Superior temporal gyrus (tissue), 1 donor: ENCODE measurements around the gene CETP.

Source experiments
- DNase-seq: peaks from one replicate; pipeline ENCODE4 v3.0.0-alpha.2; 2016; ENCODE audit errors: extremely low spot score

The CETP gene

GRCh38 chr16:56961851-56962281 is at the start of gene CETP:
TSS of gene CETP (plus strand) at chr16:56961950. CDS start at chr16:56961980, 30 bp downstream.
- DNase-seq: no peak

- no peak for DNase-seq
These were observed 48.7 kb upstream of the CETP start for GRCh38 chr16:56912746-56913708.

GRCh38 chr16:56914896-56915295 is 46.9 kb upstream of the CETP start:
- DNase-seq: no peak

GRCh38 chr16:56915336-56916119 is 46.2 kb upstream of the CETP start:
- DNase-seq: no peak

GRCh38 chr16:56916571-56917403 is 45.0 kb upstream of the CETP start:
- no peak for DNase-seq

- DNase-seq: no peak
These were observed 43.2 kb upstream of the CETP start for GRCh38 chr16:56918467-56919012.

GRCh38 chr16:56919099-56919800 is 42.5 kb upstream of the CETP start:
- no peak for DNase-seq

GRCh38 chr16:56921571-56921970 is 40.2 kb upstream of the CETP start:
- no peak for DNase-seq

GRCh38 chr16:56923481-56924091 is 38.2 kb upstream of the CETP start:
- DNase-seq: no peak

GRCh38 chr16:56927471-56927870 is 34.3 kb upstream of the CETP start:
- no peak for DNase-seq

- no peak for DNase-seq
These were observed 32.1 kb upstream of the CETP start for GRCh38 chr16:56929639-56930038.

- no peak for DNase-seq
These were observed 31.1 kb upstream of the CETP start for GRCh38 chr16:56930486-56931270.

GRCh38 chr16:56931271-56931891 is 30.4 kb upstream of the CETP start:
- no peak for DNase-seq

- DNase-seq: peak; percentile 99
These were observed 29.6 kb upstream of the CETP start, which contains the start of gene HERPUD1 for GRCh38 chr16:56931892-56932720. TSS of gene HERPUD1 (plus strand) at chr16:56932142. CDS start at chr16:56932245, 103 bp downstream.

- DNase-seq: peak; percentile 87
These were observed 28.8 kb upstream of the CETP start for GRCh38 chr16:56932721-56933619.

- DNase-seq: no peak
These were observed 27.7 kb upstream of the CETP start for GRCh38 chr16:56933828-56934598.
